HCT116 (cell line): Measurements from ENCODE around the gene HVCN1.

Experiments
- ATF3 ChIP-seq: IDR thresholded peaks from 2 replicates; pipeline ENCODE4 v1.6.1; 2012
- CTCF ChIP-seq, 3 experiments: fragments of 200-600 bp in 1 of 3; sonication (generic) in 1 of 3; IDR thresholded peaks in 2 of 3; conservative IDR thresholded peaks in 1 of 3; 2 replicates each; pipeline ENCODE4 v1.5.1; 2012 to 2017; ENCODE audit warnings: low read depth in 2 of 3, low read length in 2 of 3, antibody characterized with exemption in 1 of 3, borderline replicate concordance in 1 of 3, control low read depth in 1 of 3, mild to moderate bottlenecking in 1 of 3, mixed read lengths in 1 of 3, mixed run types in 1 of 3, moderate library complexity in 1 of 3; ENCODE audit not compliant: insufficient read depth in 1 of 3
- EZH2 ChIP-seq: fragments of 200-600 bp; sonication (generic); IDR thresholded peaks from 2 replicates; pipeline ENCODE4 v1.6.1; 2017; ENCODE audit warnings: antibody characterized with exemption, mixed run types
- EZH2phosphoT487 ChIP-seq: fragments of 200-600 bp; IDR thresholded peaks from 2 replicates; pipeline ENCODE4 v1.6.1; 2018; ENCODE audit warnings: antibody characterized with exemption, borderline replicate concordance
- POLR2A ChIP-seq: IDR thresholded peaks from 2 replicates; pipeline ENCODE4 v1.7.0; 2011; ENCODE audit warnings: borderline replicate concordance; ENCODE audit not compliant: insufficient read depth, insufficient read length; ENCODE audit errors: extremely low read depth
- SRF ChIP-seq: IDR thresholded peaks from 2 replicates; pipeline ENCODE4 v1.6.1; 2012; ENCODE audit warnings: low read depth
- YY1 ChIP-seq: IDR thresholded peaks from 2 replicates; pipeline ENCODE4 v1.6.1; 2011; ENCODE audit warnings: low read length, low read depth, moderate library complexity, mild to moderate bottlenecking; ENCODE audit not compliant: insufficient replicate concordance; ENCODE audit errors: extremely low read depth

- TF ChIP-seq SRF, result no peak
- no peak for TF ChIP-seq ATF3
- no peak for TF ChIP-seq CTCF (IDR thresholded peaks at IDR 0.05 in 2 of 3, conservative IDR thresholded peaks at IDR 0.05 in 1 of 3; ENCODE audit: borderline replicate concordance in 1 of 3, insufficient read depth in 1 of 3, low read depth in 2 of 3, low read length in 2 of 3)
- no peak for TF ChIP-seq EZH2phosphoT487
- no peak for TF ChIP-seq POLR2A
- no peak for TF ChIP-seq EZH2
- no peak for TF ChIP-seq YY1
These were observed 75.7 kb downstream of the HVCN1 start for GRCh38 chr12:110613071-110613770.
